Gastrocnemius medialis (tissue), 4 donors: ENCODE data around the gene SLC6A16.
"Not testable (repeated sequence)": the region's sequence is repeated elsewhere in the genome, so short reads cannot be mapped to it uniquely, and the experiment has no call there.

Experiments
- CTCF ChIP-seq, 5 experiments: fragments of 450-650 bp in 3 of 5; fragments of 200-600 bp in 2 of 5; sonication (generic) in 2 of 5; IDR thresholded peaks in 4 of 5; conservative IDR thresholded peaks in 1 of 5; 1 replicate in 4 of 5; 2 replicates in 1 of 5; pipeline ENCODE4 v1.5.1; 2016 to 2019; ENCODE audit warnings: antibody characterized with exemption in 5 of 5, mild to moderate bottlenecking in 3 of 5, moderate library complexity in 3 of 5
- POLR2A ChIP-seq, 2 donors: fragments of 450-650 bp; IDR thresholded peaks; one replicate each; pipeline ENCODE4 v1.6.1; 2017; ENCODE audit warnings: antibody characterized with exemption in 2 of 2, mild to moderate bottlenecking in 2 of 2, moderate library complexity in 2 of 2

GRCh38 chr19:49306734-49307133 is 18.3 kb downstream of the SLC6A16 start:
- TF ChIP-seq CTCF (IDR thresholded peaks at IDR 0.05 in 4 of 5, conservative IDR thresholded peaks at IDR 0.05 in 1 of 5); POLR2A (IDR thresholded peaks at IDR 0.05): not testable (repeated sequence)
